GM12878 (cell line): Measurements from ENCODE around the gene ATP7A. TPM values are rescaled to one million over a fixed set of nuclear protein-coding genes. Genes with fewer than 3 reads are reported as not detected.

Experiments
- ATF3 ChIP-seq: IDR thresholded peaks from 2 replicates; pipeline ENCODE4 v1.6.1; 2011; ENCODE audit warnings: low read depth, mild to moderate bottlenecking, low read length, moderate library complexity, borderline replicate concordance; ENCODE audit errors: extremely low read depth
- CBX5 ChIP-seq: sonication (generic); IDR thresholded peaks from 2 replicates; pipeline ENCODE4 v1.6.1; 2016; ENCODE audit warnings: low read depth, moderate library complexity, mild to moderate bottlenecking, inconsistent platforms
- CHD2 ChIP-seq: IDR thresholded peaks from 2 replicates; pipeline ENCODE4 v1.6.1; 2011; ENCODE audit warnings: low read depth, low read length, improper control_type of control experiment, borderline replicate concordance
- DPF2 ChIP-seq: fragments of 450-650 bp; IDR thresholded peaks from 2 replicates; pipeline ENCODE4 v1.6.1; 2017; ENCODE audit warnings: mild to moderate bottlenecking
- E2F8 ChIP-seq: fragments of 450-650 bp; IDR thresholded peaks from 2 replicates; pipeline ENCODE4 v1.6.1; 2018; ENCODE audit warnings: mild to moderate bottlenecking, low read depth, moderate library complexity; ENCODE audit not compliant: partially characterized antibody
- EGR1 ChIP-seq, 2 experiments: IDR thresholded peaks; 1 replicate in 1 of 2; 2 replicates in 1 of 2; pipeline ENCODE4 v1.6.1; 2011 to 2012; ENCODE audit warnings: low read depth in 2 of 2, low read length in 2 of 2, borderline replicate concordance in 1 of 2, mild to moderate bottlenecking in 1 of 2, moderate library complexity in 1 of 2
- IKZF2 ChIP-seq, 2 experiments: fragments of 450-650 bp; IDR thresholded peaks; 2 replicates each; pipeline ENCODE4 v1.6.1; 2017; ENCODE audit warnings: mild to moderate bottlenecking in 2 of 2, moderate library complexity in 2 of 2
- JUNB ChIP-seq: IDR thresholded peaks from 2 replicates; pipeline ENCODE4 v1.6.1; 2016; ENCODE audit warnings: antibody characterized with exemption, mild to moderate bottlenecking
- MTA2 ChIP-seq: fragments of 450-650 bp; IDR thresholded peaks from 2 replicates; pipeline ENCODE4 v1.6.1; 2016; ENCODE audit warnings: low read depth, mild to moderate bottlenecking, moderate library complexity
- MXI1 ChIP-seq: fragments of 150-350 bp; IDR thresholded peaks from 2 replicates; pipeline ENCODE4 v1.6.1; 2011; ENCODE audit warnings: low read depth, mild to moderate bottlenecking, inconsistent platforms, low read length, improper control_type of control experiment
- NR2F1 ChIP-seq: fragments of 450-650 bp; conservative IDR thresholded peaks from 2 replicates; pipeline ENCODE4 v1.6.1; 2017; ENCODE audit warnings: mild to moderate bottlenecking
- RFX5 ChIP-seq: IDR thresholded peaks from 2 replicates; pipeline ENCODE4 v1.6.1; 2011; ENCODE audit warnings: low read depth, low read length, improper control_type of control experiment
- SKIL ChIP-seq: fragments of 450-650 bp; IDR thresholded peaks from 2 replicates; pipeline ENCODE4 v1.6.1; 2017; ENCODE audit warnings: mild to moderate bottlenecking, low read depth, inconsistent platforms; ENCODE audit not compliant: poor library complexity, severe bottlenecking
- SPI1 ChIP-seq: IDR thresholded peaks from 2 replicates; pipeline ENCODE4 v1.6.1; 2011; ENCODE audit warnings: low read depth, mild to moderate bottlenecking, low read length, moderate library complexity, borderline replicate concordance; ENCODE audit not compliant: insufficient read depth
- SUZ12 ChIP-seq: fragments of 200-600 bp; sonication (generic); IDR thresholded peaks from one replicate; pipeline ENCODE4 v1.6.1; 2018; ENCODE audit warnings: antibody characterized with exemption, mild to moderate bottlenecking; ENCODE audit not compliant: unreplicated experiment
- TBL1XR1 ChIP-seq: IDR thresholded peaks from 2 replicates; pipeline ENCODE4 v1.6.1; 2012; ENCODE audit warnings: low read depth, low read length, improper control_type of control experiment
- YBX1 ChIP-seq: fragments of 450-650 bp; IDR thresholded peaks from 2 replicates; pipeline ENCODE4 v1.6.1; 2016; ENCODE audit warnings: antibody characterized with exemption
- ZBTB11 ChIP-seq: fragments of 450-650 bp; formaldehyde crosslinking; IDR thresholded peaks from 2 replicates; pipeline ENCODE4 v1.5.0; 2022; ENCODE audit warnings: mild to moderate bottlenecking, missing genetic modification characterization
- ZNF274 ChIP-seq: IDR thresholded peaks from one replicate; pipeline ENCODE4 v1.8.0; 2011; ENCODE audit not compliant: insufficient read length, insufficient read depth
- polyA plus RNA-seq, 11 experiments: library from polyadenylated mRNA; depleted of rRNA in 4 of 11; unstranded in 6 of 11; stranded (reverse) in 5 of 11; fragments of >200 nt; fragmentation: Nextera tagmentation in 4 of 11; fragmentation: Illumina TruSeq in 1 of 11; extraction: Ambion mirVana in 4 of 11; extraction: Trizol in 1 of 11; gene quantifications; 1 replicate in 1 of 11; 2 replicates in 10 of 11; pipeline versions ENCODE4 v1.2.1 to v1.2.3, GENCODE V29; 2011 to 2016; ENCODE audit warnings: inconsistent platforms in 2 of 11, missing spikeins in 2 of 11, low read depth in 1 of 11
- total RNA-seq, 4 experiments: library from RNA; depleted of rRNA in 3 of 4; stranded (reverse); fragments of >200 nt in 3 of 4; fragmentation: Illumina TruSeq in 1 of 4; extraction: Trizol in 1 of 4; gene quantifications; 2 replicates each; pipeline versions ENCODE4 v1.2.1 to v1.2.3, GENCODE V29; 2013 to 2021

Gene ATP7A
- total and polyA plus RNA-seq, 10 of the 15 experiments (the other 5 are each of a cell fraction or from before 2014, with no cell fraction given) = 2.5 to 12.0 (median 7.6) TPM

- TF ChIP-seq TBL1XR1 (0 out of 2 replicates have a peak, but pooled peaks have one; percentile 21), SKIL (no peak), MTA2 (no peak), SPI1 (no peak), DPF2 (no peak), CHD2 (0 out of 2 replicates have a peak, but pooled peaks have one; percentile 39), IKZF2 (IDR thresholded peaks at IDR 0.05) (no peak; a peak in 1 of 4 replicates), ATF3 (peak; percentile 61; the same call in 1 of the 2 replicates), JUNB (peak; percentile 5; the same call in 1 of the 2 replicates), ZNF274 (no peak), EGR1 (IDR thresholded peaks at IDR 0.05; ENCODE audit: borderline replicate concordance in 1 of 2, low read depth in 2 of 2, low read length in 2 of 2) (0 out of 3 replicates have a peak, but pooled peaks of 1 of the 2 experiments have one; percentile 52), E2F8 (no peak), ZBTB11 (no peak), NR2F1 (no peak; the same call in 1 of the 2 replicates), SUZ12 (no peak), YBX1 (no peak), RFX5 (no peak), MXI1 (0 out of 2 replicates have a peak, but pooled peaks have one; percentile 41), CBX5 (0 out of 2 replicates have a peak, but pooled peaks have one; percentile 64)
These were observed at the start of gene ATP7A (continued) for GRCh38 chrX:77910108-77910840.
